Endodermal cell (in vitro differentiated cells): ENCODE data around the gene SPATA24. TPM values are rescaled to one million over a fixed set of nuclear protein-coding genes. Genes with fewer than 3 reads are reported as not detected.
A peak's percentile ranks its signal among the peaks of the same experiment; 100 is the strongest.

Experiments used
- DNase-seq: peaks from one replicate; pipeline ENCODE4 v3.0.0-alpha.2; 2017
- H3K27ac ChIP-seq: 2 replicates; pipeline ENCODE4 v1.5.1; 2013; ENCODE audit warnings: mild to moderate bottlenecking, low read depth, low read length, moderate library complexity
- H3K27me3 ChIP-seq: 2 replicates; pipeline ENCODE4 v1.6.1; 2013; ENCODE audit warnings: mild to moderate bottlenecking, low read length, moderate library complexity; ENCODE audit not compliant: insufficient read depth, control insufficient read depth, poor library complexity, severe bottlenecking
- H3K36me3 ChIP-seq: 2 replicates; pipeline ENCODE4 v1.7.0; 2013; ENCODE audit warnings: mild to moderate bottlenecking, low read length, moderate library complexity; ENCODE audit not compliant: control insufficient read depth, insufficient read depth
- H3K4me1 ChIP-seq: one replicate; pipeline ENCODE4 v1.7.0; 2013; ENCODE audit warnings: low read length; ENCODE audit not compliant: control insufficient read depth, insufficient read depth
- H3K4me3 ChIP-seq: 2 replicates; pipeline ENCODE4 v1.5.1; 2013; ENCODE audit warnings: mild to moderate bottlenecking, low read length, moderate library complexity
- H3K9ac ChIP-seq: 2 replicates; pipeline ENCODE4 v1.6.1; 2013; ENCODE audit warnings: mild to moderate bottlenecking, low read length, moderate library complexity; ENCODE audit not compliant: poor library complexity, severe bottlenecking; ENCODE audit errors: extremely low read depth
- H3K9me3 ChIP-seq: 2 replicates; pipeline ENCODE4 v1.6.1; 2013; ENCODE audit warnings: mild to moderate bottlenecking, low read length, moderate library complexity; ENCODE audit not compliant: control insufficient read depth
- H3K27ac Mint-ChIP-seq: 2 replicates; pipeline ENCODE4 v1.8.0; 2020; ENCODE audit warnings: mixed read lengths
- H3K27me3 Mint-ChIP-seq: 2 replicates; pipeline ENCODE4 v1.8.0; 2021; ENCODE audit warnings: mild to moderate bottlenecking, mixed read lengths; ENCODE audit not compliant: insufficient read depth
- H3K36me3 Mint-ChIP-seq: 2 replicates; pipeline ENCODE4 v1.8.0; 2020; ENCODE audit warnings: low read depth, mixed read lengths
- H3K4me1 Mint-ChIP-seq: 2 replicates; pipeline ENCODE4 v1.8.0; 2020; ENCODE audit warnings: mixed read lengths
- H3K4me3 Mint-ChIP-seq: 2 replicates; pipeline ENCODE4 v1.8.0; 2020; ENCODE audit warnings: mild to moderate bottlenecking, moderate library complexity, mixed read lengths
- H3K9me3 Mint-ChIP-seq: 2 replicates; pipeline ENCODE4 v1.8.0; 2020; ENCODE audit warnings: mild to moderate bottlenecking, mixed read lengths
- WGBS, 2 experiments: methylation state at CpG; one replicate each; pipeline versions ENCODE4 v1.1.5 to v1.1.7; 2013; ENCODE audit warnings: missing lambda C conversion rate in 2 of 2, mixed read lengths in 1 of 2; ENCODE audit not compliant: insufficient coverage in 1 of 2, insufficient read length in 1 of 2; 5-methylcytosine and 5-hydroxymethylcytosine counted together
- total RNA-seq, 2 donors: library from RNA; stranded (reverse); fragmentation: NEBNext Ultra II Directional in 1 of 2; extraction: Animal tissue kit (Norgen Biotek cat#: 25700) in 1 of 2; gene quantifications; 2 replicates in 1 of 2; 3 replicates in 1 of 2; pipeline ENCODE4 v1.2.1, GENCODE V29; 2021
- TF ChIP-seq, protein P1 (sequence below): fragments of 200-600 bp; sonication (generic); conservative IDR thresholded peaks from 2 replicates; pipeline ENCODE4 v1.5.0; 2021; ENCODE audit warnings: antibody characterized with exemption, mild to moderate bottlenecking

Gene SPATA24
- total RNA-seq, 2 donors from 2014 or later = 9.8 to 10.6 TPM

DNA sequence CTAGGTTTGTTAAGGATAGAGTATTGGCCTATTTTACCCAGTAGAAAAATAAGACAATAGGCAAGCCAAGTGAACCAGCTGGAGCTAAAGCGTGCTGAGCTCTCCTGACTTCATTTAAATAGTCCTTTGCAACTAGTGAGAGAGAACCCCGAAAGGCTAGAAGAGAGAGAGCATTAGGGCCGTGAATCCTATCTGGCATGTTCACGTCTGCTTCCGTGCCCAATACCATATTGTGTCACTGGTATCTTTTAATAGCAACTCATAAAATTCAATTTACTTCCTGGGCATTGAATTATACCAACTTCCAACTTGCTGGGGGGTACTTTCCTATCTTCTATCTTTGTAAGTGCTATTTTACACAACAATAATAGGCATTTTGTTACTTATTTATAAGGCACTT is 21.6 kb upstream of the SPATA24 start:
- H3K9me3 ChIP-seq = no peaks in the 10 kb centered on the region
- no peak for DNase-seq
- H3K4me3 Mint-ChIP-seq = no peak overlapping the region
- H3K27me3 Mint-ChIP-seq = no peaks in the 10 kb centered on the region
- peaks cover 9% of the 10 kb centered on the region for H3K4me1 Mint-ChIP-seq
- no peaks in the 10 kb centered on the region for H3K27me3 ChIP-seq
- WGBS, 2 experiments = 88 to 95% methylated on average over 5 of the region's 5 CpGs
- no peak overlapping the region for H3K27ac Mint-ChIP-seq
- H3K9me3 Mint-ChIP-seq = no peaks in the 10 kb centered on the region
- H3K4me1 ChIP-seq = no peaks in the 10 kb centered on the region
- H3K4me3 ChIP-seq = no peak overlapping the region
- H3K36me3 ChIP-seq = peaks cover 8% of the 10 kb centered on the region
- H3K9ac ChIP-seq = no peak overlapping the region
- H3K27ac ChIP-seq = no peak overlapping the region
- peaks cover 52% of the 10 kb centered on the region for H3K36me3 Mint-ChIP-seq
- TF ChIP-seq, protein P1, sequence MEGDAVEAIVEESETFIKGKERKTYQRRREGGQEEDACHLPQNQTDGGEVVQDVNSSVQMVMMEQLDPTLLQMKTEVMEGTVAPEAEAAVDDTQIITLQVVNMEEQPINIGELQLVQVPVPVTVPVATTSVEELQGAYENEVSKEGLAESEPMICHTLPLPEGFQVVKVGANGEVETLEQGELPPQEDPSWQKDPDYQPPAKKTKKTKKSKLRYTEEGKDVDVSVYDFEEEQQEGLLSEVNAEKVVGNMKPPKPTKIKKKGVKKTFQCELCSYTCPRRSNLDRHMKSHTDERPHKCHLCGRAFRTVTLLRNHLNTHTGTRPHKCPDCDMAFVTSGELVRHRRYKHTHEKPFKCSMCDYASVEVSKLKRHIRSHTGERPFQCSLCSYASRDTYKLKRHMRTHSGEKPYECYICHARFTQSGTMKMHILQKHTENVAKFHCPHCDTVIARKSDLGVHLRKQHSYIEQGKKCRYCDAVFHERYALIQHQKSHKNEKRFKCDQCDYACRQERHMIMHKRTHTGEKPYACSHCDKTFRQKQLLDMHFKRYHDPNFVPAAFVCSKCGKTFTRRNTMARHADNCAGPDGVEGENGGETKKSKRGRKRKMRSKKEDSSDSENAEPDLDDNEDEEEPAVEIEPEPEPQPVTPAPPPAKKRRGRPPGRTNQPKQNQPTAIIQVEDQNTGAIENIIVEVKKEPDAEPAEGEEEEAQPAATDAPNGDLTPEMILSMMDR = no peak

DNA sequence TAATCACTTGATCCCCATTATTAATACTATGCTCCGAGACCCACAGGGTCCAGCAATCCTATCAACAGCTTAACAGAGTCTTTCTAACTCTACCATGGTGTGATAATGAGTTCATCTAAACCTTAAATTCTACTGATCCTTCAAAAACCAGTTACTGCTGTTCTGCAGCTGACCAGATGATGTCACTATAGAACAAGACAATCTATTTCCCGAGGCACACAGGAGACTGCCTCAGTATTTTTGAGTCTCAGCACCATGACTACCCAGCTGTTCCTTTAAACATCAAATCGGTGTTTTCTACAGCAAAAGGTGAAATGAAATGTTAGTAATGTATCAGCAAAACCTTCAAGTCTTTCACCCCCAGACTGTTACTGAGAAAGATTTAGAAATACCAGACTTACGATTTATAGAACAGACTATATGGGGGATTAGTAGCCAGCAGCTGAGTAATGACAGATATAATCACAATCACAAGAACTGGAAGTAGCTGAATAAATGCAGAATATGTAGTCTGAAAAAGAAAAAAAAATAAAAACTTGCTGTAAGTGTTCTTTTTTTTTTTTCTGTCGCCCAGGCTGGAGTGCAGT is 18.5 kb upstream of the SPATA24 start:
- Mint-ChIP-seq H3K36me3 (peaks cover 33% of the 10 kb centered on the region), H3K4me1 (peaks cover 31% of the 10 kb centered on the region), H3K27ac (peak overlapping the region; percentile 17), H3K27me3 (no peaks in the 10 kb centered on the region), H3K4me3 (no peak overlapping the region), H3K9me3 (no peaks in the 10 kb centered on the region)
- no peak overlapping the region for H3K27ac ChIP-seq
- H3K9me3 ChIP-seq = no peaks in the 10 kb centered on the region
- DNase-seq = peak; percentile 80
- H3K4me1 ChIP-seq = peaks cover 13% of the 10 kb centered on the region
- WGBS, 2 experiments = 45 to 83% methylated on average over 1 to 4 of the region's 5 CpGs
- H3K4me3 ChIP-seq = no peak overlapping the region
- H3K27me3 ChIP-seq = no peaks in the 10 kb centered on the region
- no peak overlapping the region for H3K9ac ChIP-seq
- H3K36me3 ChIP-seq = peaks cover 8% of the 10 kb centered on the region
- TF ChIP-seq, protein P1 = peak; percentile 96

DNA sequence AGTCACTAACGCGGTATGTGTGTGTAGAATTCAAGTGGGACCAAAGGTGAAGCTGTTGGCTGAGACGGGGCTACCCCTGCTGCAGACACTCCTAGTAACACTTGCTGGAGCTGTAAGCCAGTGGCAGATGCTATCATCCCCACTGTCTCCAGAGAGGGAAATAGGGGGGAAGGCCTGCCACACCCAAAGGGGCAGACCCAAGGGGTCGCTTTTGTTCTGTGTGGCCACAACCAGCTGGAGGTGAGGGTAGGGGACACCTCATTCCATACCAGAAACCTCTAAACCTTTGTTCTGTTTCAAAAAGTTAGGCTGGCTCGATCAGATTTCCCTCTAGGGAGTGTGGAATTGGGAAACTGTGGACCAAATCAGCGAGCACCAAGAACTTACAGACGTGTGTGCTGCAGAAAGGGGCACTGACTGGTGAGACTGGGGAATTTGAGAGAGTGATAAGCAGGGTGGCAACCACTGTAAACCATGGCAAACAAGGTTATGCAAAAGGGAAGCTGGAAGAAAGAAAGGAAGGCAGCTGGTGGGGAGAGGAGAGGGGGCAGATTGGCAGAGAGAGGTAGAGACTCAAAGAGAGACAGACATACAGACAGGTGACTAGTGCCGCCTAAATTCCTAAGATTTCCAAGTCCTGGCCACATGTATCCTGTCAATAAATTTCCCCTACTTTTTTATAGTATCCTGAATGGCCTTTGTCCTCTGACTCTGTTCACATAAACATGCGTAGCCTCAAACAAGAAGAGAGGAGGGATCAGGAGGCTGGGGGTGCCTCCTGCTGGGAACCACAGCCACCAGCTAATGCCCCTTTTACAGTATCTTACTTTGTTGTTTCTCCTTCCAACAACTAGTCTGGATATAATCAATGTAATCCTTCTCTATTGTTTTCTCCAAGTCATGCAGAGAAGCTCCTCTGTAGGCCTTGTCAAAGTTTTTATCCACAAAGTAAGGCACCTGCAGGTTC is 15.6 kb upstream of the SPATA24 start:
- peak; percentile 69 for DNase-seq
- Histone ChIP-seq H3K27ac (no peak overlapping the region), H3K9ac (peak overlapping the region; percentile 22), H3K36me3 (peaks cover 8% of the 10 kb centered on the region), H3K9me3 (no peaks in the 10 kb centered on the region), H3K27me3 (no peaks in the 10 kb centered on the region), H3K4me1 (peaks cover 13% of the 10 kb centered on the region), H3K4me3 (peak overlapping the region; percentile 59)
- Mint-ChIP-seq H3K4me3 (peak overlapping the region; percentile 18), H3K36me3 (peaks cover 20% of the 10 kb centered on the region), H3K4me1 (peaks cover 31% of the 10 kb centered on the region), H3K27ac (peak overlapping the region; percentile 57), H3K27me3 (no peaks in the 10 kb centered on the region), H3K9me3 (no peaks in the 10 kb centered on the region)
- WGBS, 2 experiments = 71 to 78% methylated on average over 7 to 9 of the region's 9 CpGs
- TF ChIP-seq, protein P1 = no peak
